Right lobe of liver (tissue), 6 donors: ENCODE measurements around the gene DEFB112. TPM values are rescaled to one million over a fixed set of nuclear protein-coding genes. Genes with fewer than 3 reads are reported as not detected.
A peak's percentile ranks its signal among the peaks of the same experiment; 100 is the strongest.

Experiments
- ATAC-seq, 4 donors: fragments of 200-7000 bp; cut with Tn5 transposase; one replicate each; pipeline ENCODE4 v1.9.1; 2020; ENCODE audit warnings: mild to moderate bottlenecking in 4 of 4, moderate library complexity in 4 of 4
- DNase-seq, 3 donors: peaks; one replicate each; pipeline ENCODE4 v3.0.0-alpha.2; 2020
- H3K27ac ChIP-seq, 3 donors: fragments of 200-600 bp; one replicate each; pipeline ENCODE4 v1.8.0; 2022
- H3K27me3 ChIP-seq, 2 donors: fragments of 200-600 bp; one replicate each; pipeline ENCODE4 v1.8.0; 2022
- H3K36me3 ChIP-seq, 4 donors: fragments of 200-600 bp; sonication (generic) in 1 of 4; one replicate each; pipeline versions ENCODE4 v1.5.1 to v1.8.0; 2017 to 2022; ENCODE audit warnings: control low read depth in 1 of 4
- H3K4me1 ChIP-seq, 4 donors: fragments of 200-600 bp; sonication (generic) in 1 of 4; one replicate each; pipeline versions ENCODE4 v1.5.1 to v1.8.0; 2017 to 2022; ENCODE audit warnings: control low read depth in 1 of 4
- H3K4me3 ChIP-seq, 3 donors: fragments of 200-600 bp; one replicate each; pipeline ENCODE4 v1.8.0; 2022
- H3K9me3 ChIP-seq, 4 donors: fragments of 200-600 bp; sonication (generic) in 1 of 4; one replicate each; pipeline versions ENCODE4 v1.5.1 to v1.8.0; 2017 to 2022; ENCODE audit warnings: control low read depth in 1 of 4
- CTCF ChIP-seq, 4 donors: fragments of 200-600 bp in 3 of 4; fragments of 450-650 bp in 1 of 4; IDR thresholded peaks; one replicate each; pipeline versions ENCODE4 v1.5.1 to v1.8.0; 2016 to 2022; ENCODE audit warnings: antibody characterized with exemption in 4 of 4, mild to moderate bottlenecking in 2 of 4
- POLR2A ChIP-seq: fragments of 450-650 bp; IDR thresholded peaks from one replicate; pipeline ENCODE4 v1.6.1; 2017; ENCODE audit warnings: antibody characterized with exemption, mild to moderate bottlenecking
- WGBS: methylation state at CpG from one replicate; pipeline ENCODE4 v1.1.6; 2018; ENCODE audit warnings: low coverage, low lambda C conversion rate; ENCODE audit not compliant: insufficient coverage; ENCODE audit errors: missing lambda C conversion rate; 5-methylcytosine and 5-hydroxymethylcytosine counted together
- intact Hi-C, 2 donors: fragments of 100-400 bp; cut with DNase I; formaldehyde crosslinking; loops; one replicate each; pipeline versions ENCODE4 v1.11.2 to v1.14.1; 2022
- total RNA-seq, 6 experiments: library from RNA; depleted of rRNA in 2 of 6; stranded (reverse); fragments of >200 nt in 2 of 6; fragmentation: NEBNext Ultra II Directional in 3 of 6; extraction: Animal tissue kit (Norgen Biotek cat#: 25700) in 3 of 6; gene quantifications; one replicate each; pipeline versions ENCODE4 v1.1.0 to v1.2.4, GENCODE V29; 2016 to 2023
- donor health status: DM: no; HTN: yes; CAD: no.
- donor health status: DM: no; HTN: no; CAD: no.
- donor health status: DM: no; HTN: no; CAD: no.
- donor health status: DM: no; HTN: yes; CAD: no.
- donor health status: DM: no; HTN: yes; CAD: no.

DEFB112 gene
- total RNA-seq, 6 experiments from 2014 or later = not detected

GRCh38 chr6:50093938-50094272 is 44.2 kb upstream of the DEFB112 start:
- H3K4me1 ChIP-seq = peaks cover 0 to 25% (median 4%) of the 10 kb centered on the region in 4 donors
- H3K27ac ChIP-seq = peak overlapping the region; percentile 63 to 70 (median 67)
- no peaks in the 10 kb centered on the region for H3K9me3 ChIP-seq
- intact Hi-C loops = no loop called here
- 29% methylated on average over 1 of the region's 1 CpG for WGBS
- H3K4me3 ChIP-seq = peak overlapping the region; percentile 3 to 30 (median 19)
- no peak for TF ChIP-seq POLR2A
- no peaks in the 10 kb centered on the region for H3K36me3 ChIP-seq
- peak; percentile 60 to 79 (median 73) for ATAC-seq
- H3K27me3 ChIP-seq = no peaks in the 10 kb centered on the region
- no peak for DNase-seq

GRCh38 chr6:50093116-50093937 is 43.6 kb upstream of the DEFB112 start:
- 30% methylated on average over 7 of the region's 7 CpGs for WGBS
- DNase-seq (peak; percentile 29 to 79 (median 54)), ATAC-seq (peak; percentile 78 to 88 (median 81))
- H3K36me3 ChIP-seq = no peaks in the 10 kb centered on the region
- no peak for TF ChIP-seq POLR2A
- no peak for TF ChIP-seq CTCF (IDR thresholded peaks at IDR 0.05)
- H3K4me3 ChIP-seq = peak overlapping the region in 2 of 3 donors; percentile 10 to 30
- no peaks in the 10 kb centered on the region for H3K9me3 ChIP-seq
- H3K27ac ChIP-seq = peak overlapping the region; percentile 63 to 70 (median 67)
- H3K27me3 ChIP-seq = no peaks in the 10 kb centered on the region
- peaks cover 0 to 25% (median 4%) of the 10 kb centered on the region in 4 donors for H3K4me1 ChIP-seq
- intact Hi-C loops = no loop called here

GRCh38 chr6:50091641-50092040 is 41.9 kb upstream of the DEFB112 start:
- ATAC-seq (peak in 3 of 4 donors; percentile 15 to 60 (median 40)), DNase-seq (no peak)
- H3K36me3 ChIP-seq = no peaks in the 10 kb centered on the region
- H3K9me3 ChIP-seq = no peaks in the 10 kb centered on the region
- 3% methylated on average over 1 of the region's 1 CpG for WGBS
- H3K4me3 ChIP-seq = no peak overlapping the region
- intact Hi-C loops = no loop called here
- H3K4me1 ChIP-seq = peaks cover 0 to 25% (median 4%) of the 10 kb centered on the region in 4 donors
- TF ChIP-seq CTCF (IDR thresholded peaks at IDR 0.05) = no peak
- TF ChIP-seq POLR2A = no peak
- peak overlapping the region in 1 of 3 donors; percentile 70 for H3K27ac ChIP-seq
- H3K27me3 ChIP-seq = no peaks in the 10 kb centered on the region

- ATAC-seq = no peak
- intact Hi-C loops = no loop called here
- no peak for DNase-seq
- Histone ChIP-seq H3K27me3 (no peaks in the 10 kb centered on the region), H3K27ac (no peak overlapping the region), H3K9me3 (no peaks in the 10 kb centered on the region), H3K4me1 (peaks cover 0 to 18% (median 4%) of the 10 kb centered on the region in 4 donors), H3K36me3 (no peaks in the 10 kb centered on the region), H3K4me3 (no peak overlapping the region)
- no peak for TF ChIP-seq POLR2A
- no peak for TF ChIP-seq CTCF (IDR thresholded peaks at IDR 0.05)
- WGBS = 39% methylated on average over 2 of the region's 2 CpGs
Observed at GRCh38 chr6:50089911-50090310, 40.2 kb upstream of the DEFB112 start.

- H3K9me3 ChIP-seq = no peaks in the 10 kb centered on the region
Observed at GRCh38 chr6:50087231-50087954, 37.7 kb upstream of the DEFB112 start.

More at GRCh38 chr6:50087231-50087954, 37.7 kb upstream of the DEFB112 start:
- Histone ChIP-seq H3K27me3 (no peaks in the 10 kb centered on the region), H3K27ac (no peak overlapping the region), H3K4me1 (peaks cover 0 to 6% (median 0%) of the 10 kb centered on the region in 4 donors), H3K4me3 (no peak overlapping the region), H3K36me3 (no peaks in the 10 kb centered on the region)
- no peak for DNase-seq
- no peak for TF ChIP-seq POLR2A
- TF ChIP-seq CTCF (IDR thresholded peaks at IDR 0.05) = peak; percentile 8 to 50 (median 27)
- intact Hi-C loops = no loop called here
- WGBS = 46% methylated on average over 2 of the region's 2 CpGs
- ATAC-seq = peak in 2 of 4 donors; percentile 32 to 52
